Stimulated activated naive CD4-positive, alpha-beta T cell treated with Interleukin-2 at 50 U/mL for 16 hours (primary cell): ENCODE results near the gene FAM184A.

ENCODE experiments used
- DNase-seq: peaks from one replicate; lab custom pipeline; 2025; lab: John Stamatoyannopoulos, UW

The FAM184A gene

DNA sequence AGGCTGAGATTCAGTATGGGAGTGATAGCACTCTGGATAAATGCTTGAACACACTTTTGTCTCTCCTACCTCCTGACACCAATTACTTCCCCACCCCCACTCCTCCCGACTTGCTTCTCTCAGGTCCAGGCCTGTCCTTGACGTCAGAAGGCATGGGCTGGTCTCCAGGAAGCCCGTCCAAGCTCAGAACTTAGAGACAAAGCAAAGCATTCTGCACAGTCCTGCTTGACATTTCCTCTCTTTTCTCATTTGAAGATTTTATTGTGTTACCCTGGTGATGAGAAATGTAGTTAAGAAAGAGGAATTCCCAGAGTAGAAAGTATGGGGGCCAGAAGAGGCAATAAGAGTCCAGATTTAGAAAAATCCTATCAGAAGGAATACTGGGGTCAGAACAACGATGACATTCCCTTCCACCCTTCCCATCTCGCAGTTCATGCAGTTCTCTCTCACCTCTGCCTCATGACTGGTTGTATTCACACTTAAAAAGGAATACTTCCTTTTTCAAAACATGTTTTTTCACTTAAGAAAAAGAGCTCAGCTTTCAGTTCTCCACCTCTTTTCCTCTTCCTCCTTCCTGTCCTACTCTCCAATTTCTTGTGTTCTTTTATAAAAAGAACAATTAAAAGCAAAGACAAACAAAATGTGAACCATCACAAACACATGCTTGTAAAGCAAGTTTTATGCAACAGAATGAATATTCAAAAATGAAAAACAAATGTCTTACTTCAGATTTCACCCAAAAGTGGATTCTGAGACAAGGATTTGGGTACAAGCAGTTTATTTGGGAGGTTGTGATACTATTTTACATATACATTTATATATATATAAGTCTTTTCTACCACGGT, 18.5 kb upstream of the FAM184A start:
- no peak for DNase-seq

- no peak for DNase-seq
Observed at GRCh38 chr6:119090256-119090655, 11.8 kb upstream of the FAM184A start.

DNA sequence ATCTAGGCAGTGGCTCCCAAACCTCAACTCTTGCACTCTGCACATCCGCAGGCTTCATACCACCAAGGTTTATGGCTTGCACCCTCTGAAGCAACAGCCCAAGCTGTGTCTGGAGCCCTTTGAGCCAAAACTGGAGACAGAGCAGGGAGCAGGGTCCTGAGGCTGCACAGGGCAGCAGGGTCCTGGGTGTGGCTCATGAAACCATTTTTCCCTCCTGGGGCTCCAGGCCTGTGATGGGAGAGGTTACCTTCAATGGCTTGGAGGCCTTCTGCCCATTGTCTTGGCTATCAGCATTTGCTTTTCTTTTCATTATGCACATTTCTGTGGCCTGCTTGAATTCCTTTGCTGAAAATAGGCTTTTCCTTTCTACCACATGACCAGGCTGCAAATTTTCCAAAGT, 6.3 kb upstream of the FAM184A start:
- no peak for DNase-seq

- no peak for DNase-seq
Observed at GRCh38 chr6:119083007-119083406, 4.5 kb upstream of the FAM184A start.

- DNase-seq: no peak
Observed at GRCh38 chr6:119079283-119079809, 882 bp upstream of the FAM184A start.

DNA sequence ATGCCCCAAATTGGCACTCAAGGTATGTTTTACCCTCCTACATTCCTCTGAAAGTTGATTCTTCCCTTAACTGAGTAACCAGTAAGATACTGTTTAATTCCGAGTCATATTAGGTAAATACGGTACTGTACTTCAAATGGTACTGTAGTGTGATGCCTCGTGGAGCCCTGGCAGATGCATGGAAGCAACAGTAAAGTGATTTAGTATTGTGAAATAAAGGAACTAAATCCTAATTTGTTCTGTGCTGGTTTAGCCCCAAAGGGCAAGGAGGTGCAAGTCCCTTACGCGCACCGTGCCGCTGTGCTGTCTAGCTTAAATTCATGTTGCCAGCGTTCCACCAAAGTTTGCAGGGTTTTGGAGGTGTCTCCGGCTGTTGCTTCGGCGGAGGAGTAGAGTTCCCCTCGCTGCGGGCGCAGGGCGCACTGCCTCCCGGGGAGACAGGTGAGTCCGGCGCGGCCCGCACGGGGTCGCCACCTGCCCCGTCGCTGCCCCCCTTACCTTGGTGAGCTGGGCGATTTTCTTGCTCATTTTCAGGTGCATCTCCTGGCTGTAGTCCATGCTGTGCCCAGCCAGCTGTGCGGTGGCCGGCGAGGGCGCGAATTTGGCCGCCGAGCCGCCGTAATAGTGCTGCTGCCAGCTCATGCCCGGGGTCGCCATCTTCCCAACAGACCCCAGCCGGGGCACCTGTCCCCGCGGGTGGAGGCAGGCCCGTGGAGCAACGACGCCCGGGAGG, 655 bp downstream of the FAM184A start:
- peak; percentile 38 for DNase-seq

GRCh38 chr6:119077391-119077642, 1.1 kb downstream of the FAM184A start:
- no peak for DNase-seq

DNA sequence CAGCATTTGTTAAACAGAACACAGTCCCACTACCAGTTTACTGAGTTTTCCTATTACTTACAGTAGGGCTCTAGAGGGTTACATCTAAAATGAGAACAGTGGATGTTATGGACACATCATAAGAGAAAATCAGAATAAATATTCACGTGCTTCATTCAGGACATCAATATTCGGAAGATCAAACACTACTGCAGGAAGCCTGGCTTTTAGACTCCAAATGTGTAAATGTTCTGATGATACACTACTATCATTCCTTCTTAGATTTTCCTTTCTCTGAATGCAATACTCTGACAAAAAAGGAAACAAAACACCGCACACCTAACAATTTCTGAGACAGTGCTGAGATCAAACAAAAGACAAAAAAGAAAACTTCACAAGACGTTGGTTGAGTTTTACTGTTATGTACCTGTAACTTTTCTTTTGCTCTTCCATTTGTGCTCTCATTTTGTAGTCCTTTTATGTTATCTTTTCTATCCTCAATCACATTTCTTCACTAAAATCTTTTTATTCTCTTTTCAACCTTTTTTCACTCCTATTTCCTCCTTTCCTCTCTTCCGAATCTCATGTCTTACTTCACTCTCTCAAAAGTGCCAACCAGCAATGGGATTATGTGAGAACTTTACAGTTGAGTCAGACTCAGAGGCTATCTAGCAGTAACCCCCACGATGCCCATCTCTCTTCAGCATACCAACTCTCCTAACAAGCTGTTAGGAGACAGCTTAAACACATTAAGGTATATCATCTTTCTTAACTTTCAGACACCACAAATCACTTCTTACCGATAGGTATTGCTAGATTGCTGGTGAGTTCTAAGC, 1.7 kb downstream of the FAM184A start:
- no peak for DNase-seq

GRCh38 chr6:119076173-119076572, 2.3 kb downstream of the FAM184A start:
- no peak for DNase-seq

DNA sequence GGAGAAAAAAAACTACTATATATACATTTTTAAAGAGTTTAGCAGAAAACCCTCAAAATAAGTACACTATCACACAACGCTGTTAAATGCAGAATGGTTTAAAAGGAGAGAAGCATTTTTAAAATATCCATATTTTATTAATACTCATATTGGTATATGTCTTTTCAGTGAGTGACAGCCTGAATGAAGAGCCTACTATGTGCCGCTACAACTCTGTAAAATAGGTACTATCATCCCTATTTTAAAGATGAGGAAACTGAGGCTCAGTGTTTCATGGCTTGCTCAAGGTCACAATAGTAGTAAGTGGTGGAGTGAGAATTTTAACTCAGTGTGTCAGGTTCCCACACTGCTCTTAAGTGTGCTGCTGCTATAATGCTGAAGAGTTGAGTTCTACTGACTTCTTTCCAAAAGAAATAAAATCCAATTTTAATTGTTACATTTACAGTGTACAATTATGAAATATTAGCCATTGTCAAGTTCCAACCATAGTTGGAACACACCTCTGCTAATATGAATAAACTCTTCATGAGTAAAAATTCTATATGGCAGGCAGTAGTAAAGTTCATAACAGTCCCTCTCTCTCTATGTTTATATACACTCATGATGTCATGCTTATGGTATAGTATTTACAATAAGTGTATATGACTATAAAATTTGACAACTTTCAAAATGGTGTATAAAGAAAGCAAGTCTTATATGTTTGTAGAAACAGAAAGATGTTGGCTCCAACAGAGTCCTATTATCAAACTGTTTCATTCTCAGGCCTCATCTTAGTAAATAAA, 3.1 kb downstream of the FAM184A start:
- DNase-seq: no peak

DNA sequence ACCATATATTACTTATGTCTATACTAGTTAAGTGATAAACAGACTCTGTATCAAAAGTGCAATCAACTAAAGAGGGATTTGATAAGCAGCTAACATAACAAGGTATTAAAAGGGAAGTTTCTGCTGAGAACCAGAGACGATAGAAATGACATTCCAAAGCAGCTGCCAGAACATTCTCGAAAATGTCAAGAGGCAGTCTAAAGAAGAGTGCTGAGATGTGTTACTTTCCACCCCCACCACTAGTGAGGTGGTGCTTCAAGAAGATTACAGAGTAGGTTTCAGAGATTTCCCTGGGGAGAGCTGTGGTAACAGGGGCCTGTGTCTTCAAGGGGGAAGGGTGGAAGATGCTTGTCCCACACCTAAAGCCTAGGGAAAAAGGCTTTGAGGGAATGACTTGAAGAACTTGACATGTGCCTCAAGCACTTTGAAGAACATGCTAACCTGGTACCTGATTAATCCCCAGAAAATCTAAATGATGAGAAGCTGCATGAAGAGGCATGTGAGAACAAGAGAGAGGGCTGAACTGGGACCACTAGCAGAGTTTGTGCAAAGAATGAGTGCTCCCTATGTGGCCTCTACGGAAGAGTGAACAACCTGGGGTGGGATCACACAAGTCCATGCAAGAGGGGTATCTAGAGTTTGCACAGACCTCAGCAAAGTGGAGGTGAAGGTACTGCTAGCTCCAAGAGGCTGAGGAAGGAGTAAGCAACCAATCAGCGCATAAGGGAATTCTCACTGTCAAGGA, 5.0 kb downstream of the FAM184A start:
- DNase-seq: no peak

GRCh38 chr6:119071576-119071975, 6.9 kb downstream of the FAM184A start:
- DNase-seq: no peak

- no peak for DNase-seq
Observed at GRCh38 chr6:119067091-119067490, 11.4 kb downstream of the FAM184A start.

DNA sequence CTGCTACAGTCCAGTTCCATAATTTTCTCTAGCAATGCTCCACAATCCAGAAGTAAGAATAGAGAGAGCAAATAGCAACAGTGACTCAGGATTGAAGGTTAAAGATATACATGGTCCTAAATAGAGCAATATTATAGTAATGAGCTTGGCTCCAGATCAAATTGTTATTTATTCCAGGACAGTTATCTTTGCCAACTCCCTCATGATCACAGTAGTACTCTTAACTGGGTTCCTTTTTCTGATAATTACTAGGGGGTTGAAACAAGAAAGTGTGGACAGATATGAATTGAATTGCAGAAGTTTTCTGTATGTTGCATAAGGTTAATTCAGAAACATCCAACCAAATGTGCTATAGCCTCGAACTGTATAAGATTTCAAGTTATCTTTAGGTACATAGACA, 11.9 kb downstream of the FAM184A start:
- DNase-seq: no peak

DNA sequence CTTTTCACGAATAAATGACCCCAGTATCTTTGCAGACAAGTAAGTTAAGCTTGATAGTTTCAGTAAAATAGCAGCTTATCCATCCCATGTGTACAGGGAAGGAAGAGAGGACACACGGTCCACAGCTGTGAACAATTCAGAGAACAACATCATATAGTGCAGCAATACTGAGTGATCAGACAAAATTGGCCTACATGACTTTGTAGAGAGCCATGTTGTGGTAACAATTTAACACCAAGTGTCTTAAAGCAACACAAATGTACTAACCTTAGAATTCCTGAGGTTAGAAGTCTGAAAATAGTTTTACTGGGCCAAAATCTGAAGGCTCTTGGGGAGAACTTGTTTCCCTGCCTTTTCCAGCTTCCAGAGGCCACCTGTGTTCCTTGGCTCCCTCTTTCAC, 12.5 kb downstream of the FAM184A start:
- DNase-seq: no peak

- no peak for DNase-seq
Observed at GRCh38 chr6:119065382-119065781, 13.1 kb downstream of the FAM184A start.

GRCh38 chr6:119063491-119063890, 15.0 kb downstream of the FAM184A start:
- no peak for DNase-seq

GRCh38 chr6:119061215-119061614, 17.2 kb downstream of the FAM184A start:
- no peak for DNase-seq

DNA sequence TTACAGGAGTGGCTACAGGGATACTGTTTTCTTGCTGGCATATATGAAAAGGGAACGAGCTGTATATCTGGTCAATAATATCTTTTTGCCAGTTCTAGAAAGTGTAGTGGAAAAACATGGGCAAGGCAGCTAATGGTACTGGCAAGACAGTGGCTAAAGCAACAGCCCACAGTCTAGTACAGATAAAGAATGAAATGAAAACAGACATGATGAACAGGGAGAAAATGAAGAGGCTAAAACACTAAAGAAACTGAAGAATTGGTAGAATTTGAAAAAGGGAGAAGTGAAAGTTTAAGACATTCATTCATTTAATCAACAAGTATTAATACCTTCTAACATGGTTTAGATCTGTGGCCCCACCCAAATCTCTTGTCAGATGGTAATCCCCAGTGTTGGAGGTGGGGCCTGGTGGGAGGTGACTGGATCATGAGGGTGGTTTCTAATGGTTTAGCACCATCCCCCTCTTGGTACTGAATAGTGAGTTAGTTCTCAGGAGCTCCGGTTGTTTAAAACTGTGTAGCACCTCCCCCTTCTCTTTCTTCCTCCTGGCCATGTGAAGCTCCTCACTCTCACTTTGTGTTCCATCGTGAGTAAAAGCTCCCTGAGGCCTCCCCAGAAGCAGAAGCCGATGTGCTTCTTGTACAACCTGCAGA, 18.1 kb downstream of the FAM184A start:
- DNase-seq: no peak

DNA sequence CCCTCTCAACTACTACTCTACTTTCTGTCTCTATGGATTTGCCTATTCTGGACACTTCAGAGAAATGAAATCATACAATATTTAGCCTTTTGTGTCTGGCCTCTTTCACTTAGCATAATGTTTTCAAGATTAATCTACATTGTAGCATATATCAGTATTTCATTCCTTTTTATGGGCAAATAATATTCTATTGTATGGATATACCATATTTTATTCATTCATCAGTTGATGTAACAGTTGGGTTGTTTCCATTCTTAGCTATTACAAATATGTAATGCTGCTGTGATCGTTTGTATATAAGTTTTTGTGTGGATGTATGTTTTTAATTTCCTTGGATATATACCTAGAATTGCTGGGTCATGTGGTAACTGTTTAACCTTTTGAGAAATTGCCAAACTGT, 23.4 kb downstream of the FAM184A start:
- no peak for DNase-seq

DNA sequence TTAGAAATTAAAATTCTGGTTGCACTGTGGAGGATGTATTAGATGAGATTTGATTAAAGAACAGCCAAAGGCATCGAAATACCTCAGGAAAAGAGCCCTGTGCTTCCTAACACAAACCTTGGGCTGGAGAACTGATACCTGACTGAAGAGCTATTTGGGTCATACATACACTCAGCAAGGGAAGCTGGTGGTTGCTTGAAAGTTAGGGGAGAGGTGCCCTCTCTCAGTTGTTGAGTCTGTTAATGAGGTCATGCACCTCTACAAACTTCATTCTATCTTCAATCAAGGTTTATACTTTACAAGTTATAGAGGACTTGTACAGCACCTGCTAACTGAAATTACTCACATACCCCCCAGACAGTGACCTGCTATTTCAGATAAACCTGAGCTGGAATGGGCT, 25.5 kb downstream of the FAM184A start:
- DNase-seq: no peak
